B cell (primary cell): ENCODE measurements around the gene XPC.

ENCODE experiments used
- EZH2 ChIP-seq: IDR thresholded peaks from 2 replicates; pipeline ENCODE4 v1.6.1; 2012; ENCODE audit warnings: borderline replicate concordance, low read depth, mild to moderate bottlenecking, moderate library complexity, low read length; ENCODE audit not compliant: insufficient read depth, poor library complexity, severe bottlenecking
- TF ChIP-seq, protein P1 (sequence below): fragments of 200-600 bp; IDR thresholded peaks from one replicate; pipeline ENCODE4 v1.8.0; 2022; ENCODE audit warnings: antibody characterized with exemption, mild to moderate bottlenecking

DNA sequence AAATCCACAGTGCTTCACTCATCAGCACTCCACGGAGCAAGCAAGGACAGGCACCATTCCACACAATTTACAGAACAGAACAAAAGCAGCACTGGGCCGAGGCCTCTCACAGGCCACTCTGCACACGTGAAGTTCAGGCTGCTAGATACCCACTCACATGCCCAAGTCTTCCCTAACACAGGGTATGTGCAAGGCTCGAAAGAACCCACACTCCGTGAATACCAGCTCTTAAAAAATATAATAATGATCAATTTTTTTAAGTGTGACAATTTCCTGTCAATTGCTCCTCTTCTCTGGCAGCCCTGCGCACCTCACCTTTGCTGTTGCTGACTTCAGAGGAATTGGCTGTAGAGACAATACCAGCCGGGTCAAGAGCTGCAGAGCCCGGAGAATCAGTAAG is 19.0 kb downstream of the XPC start:
- TF ChIP-seq, protein P1, sequence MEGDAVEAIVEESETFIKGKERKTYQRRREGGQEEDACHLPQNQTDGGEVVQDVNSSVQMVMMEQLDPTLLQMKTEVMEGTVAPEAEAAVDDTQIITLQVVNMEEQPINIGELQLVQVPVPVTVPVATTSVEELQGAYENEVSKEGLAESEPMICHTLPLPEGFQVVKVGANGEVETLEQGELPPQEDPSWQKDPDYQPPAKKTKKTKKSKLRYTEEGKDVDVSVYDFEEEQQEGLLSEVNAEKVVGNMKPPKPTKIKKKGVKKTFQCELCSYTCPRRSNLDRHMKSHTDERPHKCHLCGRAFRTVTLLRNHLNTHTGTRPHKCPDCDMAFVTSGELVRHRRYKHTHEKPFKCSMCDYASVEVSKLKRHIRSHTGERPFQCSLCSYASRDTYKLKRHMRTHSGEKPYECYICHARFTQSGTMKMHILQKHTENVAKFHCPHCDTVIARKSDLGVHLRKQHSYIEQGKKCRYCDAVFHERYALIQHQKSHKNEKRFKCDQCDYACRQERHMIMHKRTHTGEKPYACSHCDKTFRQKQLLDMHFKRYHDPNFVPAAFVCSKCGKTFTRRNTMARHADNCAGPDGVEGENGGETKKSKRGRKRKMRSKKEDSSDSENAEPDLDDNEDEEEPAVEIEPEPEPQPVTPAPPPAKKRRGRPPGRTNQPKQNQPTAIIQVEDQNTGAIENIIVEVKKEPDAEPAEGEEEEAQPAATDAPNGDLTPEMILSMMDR = no peak
- no peak for TF ChIP-seq EZH2
